ENCODE measurements around the gene ADCY5.

Gene ADCY5

GRCh38 chr3:123373474-123373987 is 75.4 kb downstream of the ADCY5 start:
- DNase-seq (ENCODE audit: low read depth), result no peak

GRCh38 chr3:123372686-123373473 is 76.0 kb downstream of the ADCY5 start:
- in situ Hi-C loops (cut with HindIII; ENCODE audit: low sequenced_read_pairs), result no loop called here
- TF ChIP-seq, protein P1, sequence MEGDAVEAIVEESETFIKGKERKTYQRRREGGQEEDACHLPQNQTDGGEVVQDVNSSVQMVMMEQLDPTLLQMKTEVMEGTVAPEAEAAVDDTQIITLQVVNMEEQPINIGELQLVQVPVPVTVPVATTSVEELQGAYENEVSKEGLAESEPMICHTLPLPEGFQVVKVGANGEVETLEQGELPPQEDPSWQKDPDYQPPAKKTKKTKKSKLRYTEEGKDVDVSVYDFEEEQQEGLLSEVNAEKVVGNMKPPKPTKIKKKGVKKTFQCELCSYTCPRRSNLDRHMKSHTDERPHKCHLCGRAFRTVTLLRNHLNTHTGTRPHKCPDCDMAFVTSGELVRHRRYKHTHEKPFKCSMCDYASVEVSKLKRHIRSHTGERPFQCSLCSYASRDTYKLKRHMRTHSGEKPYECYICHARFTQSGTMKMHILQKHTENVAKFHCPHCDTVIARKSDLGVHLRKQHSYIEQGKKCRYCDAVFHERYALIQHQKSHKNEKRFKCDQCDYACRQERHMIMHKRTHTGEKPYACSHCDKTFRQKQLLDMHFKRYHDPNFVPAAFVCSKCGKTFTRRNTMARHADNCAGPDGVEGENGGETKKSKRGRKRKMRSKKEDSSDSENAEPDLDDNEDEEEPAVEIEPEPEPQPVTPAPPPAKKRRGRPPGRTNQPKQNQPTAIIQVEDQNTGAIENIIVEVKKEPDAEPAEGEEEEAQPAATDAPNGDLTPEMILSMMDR (IDR thresholded peaks at IDR 0.05; ENCODE audit: low read depth, low read length, missing control alignments), result no peak
- H3K4me3 ChIP-seq (ENCODE audit: low read depth, low read length), result no peak overlapping the region
- no peak for DNase-seq (ENCODE audit: low read depth)

More at GRCh38 chr3:123373474-123373987, 75.4 kb downstream of the ADCY5 start:
- in situ Hi-C loops (cut with HindIII; ENCODE audit: low sequenced_read_pairs), result no loop called here
- TF ChIP-seq, protein P1 (IDR thresholded peaks at IDR 0.05; ENCODE audit: low read depth, low read length, missing control alignments), result no peak
- no peak overlapping the region for H3K4me3 ChIP-seq (ENCODE audit: low read depth, low read length)

GRCh38 chr3:123371859-123372685 is 76.8 kb downstream of the ADCY5 start:
- in situ Hi-C loops (cut with HindIII; ENCODE audit: low sequenced_read_pairs), result no loop called here
- TF ChIP-seq, protein P1 (IDR thresholded peaks at IDR 0.05; ENCODE audit: low read depth, low read length, missing control alignments), result no peak
- DNase-seq (ENCODE audit: low read depth), result no peak
- H3K4me3 ChIP-seq (ENCODE audit: low read depth, low read length), result no peak overlapping the region

DNA sequence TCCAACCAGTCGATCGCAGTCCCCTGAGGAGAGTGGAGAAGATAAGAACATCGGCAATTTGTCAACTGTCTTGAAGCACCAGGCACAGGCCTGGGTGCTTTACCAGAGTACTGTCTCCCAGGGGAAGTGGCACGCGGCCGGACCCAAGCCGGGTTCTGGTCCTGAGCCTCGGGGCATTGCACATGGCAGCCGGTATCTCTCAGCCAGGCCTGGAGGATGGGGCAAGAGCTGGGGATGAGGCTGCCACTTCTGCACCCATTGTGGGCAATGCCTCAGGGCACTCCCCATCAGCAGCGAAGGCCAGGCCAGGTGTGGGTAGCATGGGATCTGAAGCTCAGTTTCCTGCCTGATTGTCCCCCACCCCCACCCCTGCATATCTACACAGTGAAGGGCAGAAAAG is 77.5 kb downstream of the ADCY5 start:
- no peak for DNase-seq (ENCODE audit: low read depth)
- in situ Hi-C loops (cut with HindIII; ENCODE audit: low sequenced_read_pairs), result no loop called here
- TF ChIP-seq, protein P1 (IDR thresholded peaks at IDR 0.05; ENCODE audit: low read depth, low read length, missing control alignments), result no peak
- no peak overlapping the region for H3K4me3 ChIP-seq (ENCODE audit: low read depth, low read length)

GRCh38 chr3:123370819-123371218 is 78.1 kb downstream of the ADCY5 start:
- TF ChIP-seq, protein P1 (IDR thresholded peaks at IDR 0.05; ENCODE audit: low read depth, low read length, missing control alignments), result no peak
- in situ Hi-C loops (cut with HindIII; ENCODE audit: low sequenced_read_pairs), result no loop called here
- no peak for DNase-seq (ENCODE audit: low read depth)
- H3K4me3 ChIP-seq (ENCODE audit: low read depth, low read length), result no peak overlapping the region

DNA sequence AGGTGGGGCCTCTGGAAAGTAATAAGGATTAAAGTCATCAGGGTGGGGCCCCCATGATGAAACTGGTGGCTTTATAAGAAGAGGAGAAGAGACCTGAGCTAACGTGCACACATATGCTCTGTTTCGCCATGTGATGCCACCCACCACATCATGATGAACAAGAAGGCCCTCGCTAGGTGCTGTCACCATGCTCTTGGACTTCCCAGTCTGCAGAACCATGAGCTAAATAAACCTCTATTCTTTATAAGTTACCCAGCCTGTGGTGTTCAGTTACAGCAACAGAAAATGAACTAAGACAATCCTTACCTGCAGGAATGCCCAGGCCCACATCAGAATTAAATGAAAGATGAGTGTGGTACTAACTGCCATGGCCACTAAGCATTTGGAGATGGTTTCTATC is 79.8 kb downstream of the ADCY5 start:
- DNase-seq (ENCODE audit: low read depth), result no peak
- in situ Hi-C loops (cut with HindIII; ENCODE audit: low sequenced_read_pairs), result no loop called here
- TF ChIP-seq, protein P1 (IDR thresholded peaks at IDR 0.05; ENCODE audit: low read depth, low read length, missing control alignments), result no peak
- no peak overlapping the region for H3K4me3 ChIP-seq (ENCODE audit: low read depth, low read length)
